A549 (cell line): ENCODE results near the gene PARVB. TPM values are rescaled to one million over a fixed set of nuclear protein-coding genes. Genes with fewer than 3 reads are reported as not detected.

Experiments used
- ATAC-seq, 2 experiments: fragments of 200-7000 bp in 1 of 2; fragments of >200 bp in 1 of 2; cut with Nextera tagmentation in 1 of 2; cut with Tn5 transposase in 1 of 2; 3 replicates each; pipeline versions ENCODE4 v1.8.0 to v1.9.1; 2018 to 2020; ENCODE audit warnings: mild to moderate bottlenecking in 1 of 2, moderate library complexity in 1 of 2
- CTCF ChIA-PET: fragments of 300-600 bp; sonication (Branson Sonifier 250); formaldehyde crosslinking; extraction: SDS; loops from one replicate; lab custom pipeline; 2021; ENCODE audit warnings: antibody characterized with exemption, inconsistent platforms; lab: Yijun Ruan, JAX
- POLR2A ChIA-PET: fragments of 350-600 bp; formaldehyde crosslinking; extraction: SDS; loops from one replicate; lab custom pipeline; 2021; ENCODE audit warnings: antibody characterized with exemption, inconsistent platforms; lab: Yijun Ruan, JAX
- DNase-seq, 2 experiments: peaks; one replicate each; pipeline versions ENCODE4 v3.0.0 to v3.0.0-alpha.2; 2011 to 2016; ENCODE audit warnings: low read depth in 1 of 2, low spot score in 1 of 2
- FAIRE-seq: peaks from 2 replicates; lab custom pipeline; 2011; peaks lifted over from hg19 to GRCh38; lab: Jason Lieb, UNC
- H3K27ac ChIP-seq, 2 experiments: fragments of >200 bp; sonication (Bioruptor Twin); formaldehyde crosslinking; 3 replicates each; pipeline ENCODE4 v1.5.1; 2016 to 2017
- H3K4me1 ChIP-seq: fragments of >200 bp; sonication (Bioruptor Twin); formaldehyde crosslinking; 3 replicates; pipeline ENCODE4 v1.6.1; 2016
- H3K4me2 ChIP-seq: fragments of >200 bp; sonication (Bioruptor Twin); formaldehyde crosslinking; 3 replicates; pipeline ENCODE4 v1.6.1; 2016
- H3K4me3 ChIP-seq: fragments of >200 bp; sonication (Bioruptor Twin); formaldehyde crosslinking; 3 replicates; pipeline ENCODE4 v1.5.1; 2016
- H3K9me3 ChIP-seq: fragments of >200 bp; sonication (Bioruptor Twin); formaldehyde crosslinking; 3 replicates; pipeline ENCODE4 v1.6.1; 2016
- CBX2 ChIP-seq: fragments of 200-600 bp; sonication (generic); IDR thresholded peaks from 2 replicates; pipeline ENCODE4 v1.6.1; 2016; ENCODE audit warnings: low read depth, mild to moderate bottlenecking, borderline replicate concordance
- CHD2 ChIP-seq: fragments of 150-350 bp; IDR thresholded peaks from 2 replicates; pipeline ENCODE4 v1.6.1; 2014; ENCODE audit warnings: low read length; ENCODE audit not compliant: partially characterized antibody
- EHF ChIP-seq: fragments of 250-450 bp; sonication (Bioruptor Pico); IDR thresholded peaks from 2 replicates; pipeline ENCODE4 v1.5.0; 2020; ENCODE audit warnings: mild to moderate bottlenecking
- FOSB ChIP-seq: fragments of 250-450 bp; sonication (Bioruptor Pico); IDR thresholded peaks from 2 replicates; pipeline ENCODE4 v1.5.0; 2020; ENCODE audit warnings: mild to moderate bottlenecking, moderate library complexity
- FOSL2 ChIP-seq, 2 experiments: fragments of 450-650 bp in 1 of 2; fragments of >200 bp in 1 of 2; sonication (Bioruptor Twin) in 1 of 2; formaldehyde crosslinking; IDR thresholded peaks; 2 replicates each; pipeline versions ENCODE4 v1.5.0 to v1.6.1; 2016 to 2020; ENCODE audit warnings: mild to moderate bottlenecking in 1 of 2, moderate library complexity in 1 of 2
- HEYL ChIP-seq: fragments of 250-450 bp; sonication (Bioruptor Pico); IDR thresholded peaks from 2 replicates; pipeline ENCODE4 v1.8.0; 2021; ENCODE audit warnings: mild to moderate bottlenecking, moderate library complexity
- HOXB5 ChIP-seq: fragments of 250-450 bp; sonication (Bioruptor Pico); IDR thresholded peaks from 2 replicates; pipeline ENCODE4 v1.5.0; 2020; ENCODE audit warnings: mild to moderate bottlenecking, moderate library complexity
- JUN ChIP-seq, 2 experiments: fragments of >200 bp; sonication (Bioruptor Twin); formaldehyde crosslinking; IDR thresholded peaks; 2 replicates in 1 of 2; 3 replicates in 1 of 2; pipeline ENCODE4 v1.6.1; 2016 to 2017
- KDM5A ChIP-seq: fragments of 200-600 bp; sonication (generic); IDR thresholded peaks from 2 replicates; pipeline ENCODE4 v1.6.1; 2016; ENCODE audit warnings: antibody characterized with exemption, mild to moderate bottlenecking
- NFE2L2 ChIP-seq: fragments of 150-350 bp; conservative IDR thresholded peaks from 2 replicates; pipeline ENCODE4 v1.6.1; 2014; ENCODE audit warnings: low read length
- POLR2A ChIP-seq: IDR thresholded peaks from 2 replicates; pipeline ENCODE4 v1.6.1; 2012; ENCODE audit warnings: mild to moderate bottlenecking, low read length
- POLR2AphosphoS2 ChIP-seq: conservative IDR thresholded peaks from 2 replicates; pipeline ENCODE4 v1.6.1; 2012; ENCODE audit warnings: low read length, improper control_type of control experiment, inconsistent platforms
- RFX5 ChIP-seq: fragments of 450-650 bp; IDR thresholded peaks from 2 replicates; pipeline ENCODE4 v1.7.1; 2014; ENCODE audit warnings: antibody characterized with exemption, mild to moderate bottlenecking, moderate library complexity
- SREBF2 ChIP-seq: fragments of 450-650 bp; IDR thresholded peaks from 2 replicates; pipeline ENCODE4 v1.6.1; 2014; ENCODE audit warnings: mild to moderate bottlenecking, moderate library complexity
- ZNF302 ChIP-seq: fragments of 250-450 bp; sonication (Bioruptor Pico); IDR thresholded peaks from 2 replicates; pipeline ENCODE4 v1.9.0; 2021; ENCODE audit warnings: inconsistent platforms, mild to moderate bottlenecking, moderate library complexity
- WGBS: methylation state at CpG from one replicate; pipeline ENCODE4 v1.1.6; 2017; ENCODE audit errors: missing lambda C conversion rate; 5-methylcytosine and 5-hydroxymethylcytosine counted together
- polyA plus RNA-seq, 4 experiments: library from polyadenylated mRNA; depleted of rRNA in 3 of 4; stranded (reverse); fragments of >200 nt; fragmentation: RNase III in 1 of 4; extraction: RNeasy Plus Mini Kit Qiagen cat#74134 plus additional on column Dnase treatment in 1 of 4; gene quantifications; 2 replicates in 3 of 4; 3 replicates in 1 of 4; pipeline ENCODE4 v1.2.3, GENCODE V29; 2011 to 2017
- TF ChIP-seq, protein P1 (sequence below): fragments of 250-450 bp; sonication (Bioruptor Pico); IDR thresholded peaks from 2 replicates; pipeline ENCODE4 v1.5.0; 2020; ENCODE audit warnings: low read depth, mild to moderate bottlenecking, moderate library complexity
- TF ChIP-seq, protein P2 (sequence below): fragments of 150-350 bp; IDR thresholded peaks from 2 replicates; pipeline ENCODE4 v1.6.1; 2014; ENCODE audit warnings: low read depth, mild to moderate bottlenecking, low read length
- TF ChIP-seq, protein P3 (sequence below): IDR thresholded peaks from 2 replicates; pipeline ENCODE4 v1.6.1; 2012

Gene PARVB
- polyA plus RNA-seq, 2 of the 4 experiments (the other 2 are of a cell fraction) = 28.3 to 33.5 TPM

DNA sequence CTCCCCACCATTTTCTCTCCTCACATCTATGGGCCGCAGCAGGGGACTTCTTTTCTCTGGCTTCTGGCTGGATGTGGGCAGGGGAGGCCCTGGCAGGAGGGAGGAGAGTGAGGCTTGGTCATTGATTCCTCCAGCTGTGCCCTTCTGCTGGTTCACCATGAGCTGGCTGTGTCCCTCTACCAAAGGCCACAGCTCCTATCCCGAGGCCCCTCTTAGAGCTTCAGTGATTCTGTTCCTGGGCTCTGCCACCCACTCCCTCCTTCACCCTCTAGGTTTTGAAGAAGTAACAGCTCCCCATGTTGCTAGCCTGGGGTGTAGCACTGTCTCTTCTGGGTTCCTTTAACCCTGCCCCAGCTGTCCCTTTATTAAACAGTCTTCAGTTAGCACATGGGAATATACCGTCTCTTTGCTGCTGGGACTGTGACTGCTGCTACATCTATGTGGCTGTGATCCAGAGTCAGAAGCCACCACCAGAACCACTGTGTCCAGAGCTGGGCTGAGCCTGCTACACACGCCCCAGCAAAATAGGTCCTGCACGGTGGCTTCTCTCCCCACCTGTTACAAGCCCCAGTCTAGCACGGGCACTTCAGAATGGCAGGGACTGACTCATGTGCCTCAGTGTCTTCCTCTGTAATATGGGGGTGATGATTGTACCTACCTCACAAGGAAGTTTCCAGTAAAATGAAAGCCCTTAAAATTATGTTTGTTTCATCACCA is 156.0 kb downstream of the PARVB start:
- Histone ChIP-seq H3K4me1 (no peaks in the 10 kb centered on the region), H3K4me3 (no peak overlapping the region), H3K27ac (no peak overlapping the region), H3K9me3 (no peaks in the 10 kb centered on the region), H3K4me2 (no peak overlapping the region)
- no peak for FAIRE-seq
- peak in 1 of 2 experiments; percentile 31; a peak in 1 of 6 replicates for ATAC-seq
- WGBS = 55% methylated on average over 5 of the region's 6 CpGs
- TF ChIP-seq JUN (IDR thresholded peaks at IDR 0.05) (no peak), NFE2L2 (no peak), EHF (no peak), POLR2A (no peak), CBX2 (no peak), CHD2 (no peak), KDM5A (no peak), FOSL2 (IDR thresholded peaks at IDR 0.05) (no peak), FOSL2 (CRISPR knock-in tag; IDR thresholded peaks at IDR 0.05) (no peak), SREBF2 (no peak), HOXB5 (CRISPR knock-in tag) (no peak), POLR2AphosphoS2 (no peak)
- TF ChIP-seq, protein P1, sequence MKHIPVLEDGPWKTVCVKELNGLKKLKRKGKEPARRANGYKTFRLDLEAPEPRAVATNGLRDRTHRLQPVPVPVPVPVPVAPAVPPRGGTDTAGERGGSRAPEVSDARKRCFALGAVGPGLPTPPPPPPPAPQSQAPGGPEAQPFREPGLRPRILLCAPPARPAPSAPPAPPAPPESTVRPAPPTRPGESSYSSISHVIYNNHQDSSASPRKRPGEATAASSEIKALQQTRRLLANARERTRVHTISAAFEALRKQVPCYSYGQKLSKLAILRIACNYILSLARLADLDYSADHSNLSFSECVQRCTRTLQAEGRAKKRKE (CRISPR knock-in tag) = no peak
- TF ChIP-seq, protein P2, sequence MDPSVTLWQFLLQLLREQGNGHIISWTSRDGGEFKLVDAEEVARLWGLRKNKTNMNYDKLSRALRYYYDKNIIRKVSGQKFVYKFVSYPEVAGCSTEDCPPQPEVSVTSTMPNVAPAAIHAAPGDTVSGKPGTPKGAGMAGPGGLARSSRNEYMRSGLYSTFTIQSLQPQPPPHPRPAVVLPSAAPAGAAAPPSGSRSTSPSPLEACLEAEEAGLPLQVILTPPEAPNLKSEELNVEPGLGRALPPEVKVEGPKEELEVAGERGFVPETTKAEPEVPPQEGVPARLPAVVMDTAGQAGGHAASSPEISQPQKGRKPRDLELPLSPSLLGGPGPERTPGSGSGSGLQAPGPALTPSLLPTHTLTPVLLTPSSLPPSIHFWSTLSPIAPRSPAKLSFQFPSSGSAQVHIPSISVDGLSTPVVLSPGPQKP = no peak
- TF ChIP-seq, protein P3, sequence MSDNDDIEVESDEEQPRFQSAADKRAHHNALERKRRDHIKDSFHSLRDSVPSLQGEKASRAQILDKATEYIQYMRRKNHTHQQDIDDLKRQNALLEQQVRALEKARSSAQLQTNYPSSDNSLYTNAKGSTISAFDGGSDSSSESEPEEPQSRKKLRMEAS = no peak
- DNase-seq = no peak
- ChIA-PET CTCF (interaction anchor here (0.6 to 1.3 kb wide), 2 partner anchors 444 to 474 kb away, joined by 3 to 4 read pairs; no protein-coding TSS in a partner anchor), POLR2A (no interaction called here)

DNA sequence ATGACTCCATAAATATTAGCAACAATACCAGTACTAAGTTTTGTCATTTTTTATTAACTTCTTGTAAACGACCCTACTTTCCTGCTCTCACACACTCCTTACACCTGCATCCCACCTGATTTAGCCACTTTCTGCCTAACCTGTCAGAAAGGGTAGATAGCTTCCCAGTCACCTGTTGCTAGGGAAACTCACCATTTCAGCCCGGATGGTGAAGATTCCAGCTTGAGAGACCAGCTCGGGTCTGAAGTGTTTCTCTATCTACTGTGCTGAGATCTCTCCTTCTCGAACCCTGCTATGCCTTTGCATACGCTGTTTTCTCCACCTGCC is 156.6 kb downstream of the PARVB start, which contains the start of gene PARVG:
PARVG (plus strand) TSS at position 220 of the 327 bp plus-strand sequence. CDS start 2,405 bp downstream, outside the sequence.
- 32% methylated on average over 5 of the region's 5 CpGs for WGBS
- DNase-seq = no peak
- Histone ChIP-seq H3K4me2 (no peak within 1 kb of the TSS), H3K27ac (no peak within 1 kb of the TSS), H3K9me3 (no peaks in the 10 kb centered on the region), H3K4me1 (no peaks in the 10 kb centered on the region), H3K4me3 (no peak within 1 kb of the TSS)
- POLR2A ChIA-PET = no interaction called here
- CTCF ChIA-PET = interaction anchor here (0.6 to 1.3 kb wide), 2 partner anchors 443 to 473 kb away, joined by 3 to 4 read pairs; no protein-coding TSS in a partner anchor
- peak in 1 of 2 experiments; percentile 32; a peak in 2 of 6 replicates for ATAC-seq
- TF ChIP-seq HEYL (CRISPR knock-in tag) (no peak), RFX5 (peak; percentile 96)
- FAIRE-seq = no peak

DNA sequence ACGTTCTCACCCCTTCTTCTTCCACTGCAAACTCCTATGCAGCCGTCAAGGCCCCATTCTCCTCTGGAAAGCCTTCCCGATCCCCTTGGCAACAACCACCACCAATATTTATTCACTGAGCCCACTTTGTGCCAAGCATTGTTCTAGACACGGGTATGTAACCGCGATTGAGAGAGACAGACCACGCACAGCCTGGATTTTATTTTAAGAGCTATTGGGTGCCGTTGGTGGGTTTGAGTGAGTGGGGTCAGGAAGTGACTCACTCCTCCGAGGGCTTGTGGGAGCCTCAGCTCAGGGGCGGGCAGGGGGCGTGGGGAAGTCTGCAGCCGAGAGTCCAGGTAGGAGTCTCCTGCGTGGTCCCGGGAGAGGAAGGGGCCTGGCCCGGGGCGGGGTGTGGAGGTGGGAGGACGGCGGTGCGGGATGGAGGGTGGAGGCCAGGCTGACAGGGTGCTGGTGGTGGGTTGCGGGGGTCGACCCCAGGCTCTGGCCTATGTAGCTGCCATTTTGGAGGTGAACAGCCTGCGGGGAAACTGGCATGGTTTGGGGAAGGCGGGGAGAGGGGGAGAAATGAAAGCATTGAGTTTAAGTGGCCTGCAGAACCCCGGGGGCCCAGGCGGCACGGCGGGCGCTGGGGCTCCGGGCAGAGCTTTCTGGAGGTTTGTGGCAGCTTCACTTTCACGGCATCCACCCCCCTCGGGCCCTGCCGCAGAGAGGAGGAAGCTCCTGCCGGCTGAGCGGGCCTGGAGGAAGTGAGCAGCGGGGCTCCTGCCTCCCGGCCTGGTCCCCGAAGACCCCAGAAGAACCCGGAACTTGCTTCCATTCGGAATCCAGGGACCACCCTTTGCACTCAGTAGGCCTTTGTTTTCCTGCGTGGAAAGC is 157.2 kb downstream of the PARVB start:
- POLR2A ChIA-PET = interaction anchor here (0.6 kb wide), 1 partner anchor 10 kb away, joined by 3 read pairs; no protein-coding TSS in a partner anchor
- H3K9me3 ChIP-seq = no peaks in the 10 kb centered on the region
- H3K4me3 ChIP-seq = no peak overlapping the region
- 79% methylated on average over 22 of the region's 40 CpGs for WGBS
- H3K4me2 ChIP-seq = no peak overlapping the region
- no peak for FAIRE-seq
- no peak for TF ChIP-seq ZNF302 (CRISPR knock-in tag)
- TF ChIP-seq, protein P1 (CRISPR knock-in tag) = no peak
- TF ChIP-seq FOSB (CRISPR knock-in tag) = no peak
- ATAC-seq = no peak
- CTCF ChIA-PET = no interaction called here
- no peak overlapping the region for H3K27ac ChIP-seq
- DNase-seq = no peak
- H3K4me1 ChIP-seq = no peaks in the 10 kb centered on the region
